Fibroblast of lung (primary cell): ENCODE data around the gene TMEM183A.
"Not testable (repeated sequence)": the region's sequence is repeated elsewhere in the genome, so short reads cannot be mapped to it uniquely, and the experiment has no call there.

Source experiments
- CTCF ChIP-seq, 2 donors: IDR thresholded peaks in 1 of 2; conservative IDR thresholded peaks in 1 of 2; 1 replicate in 1 of 2; 2 replicates in 1 of 2; pipeline ENCODE4 v1.5.1; 2011 to 2012; ENCODE audit warnings: low read length in 2 of 2, control low read depth in 1 of 2, inconsistent platforms in 1 of 2, low read depth in 1 of 2, mild to moderate bottlenecking in 1 of 2
- EZH2 ChIP-seq: IDR thresholded peaks from 2 replicates; pipeline ENCODE4 v1.5.1; 2012; ENCODE audit warnings: low read length, control low read depth, mild to moderate bottlenecking; ENCODE audit errors: missing control alignments

GRCh38 chr1:202986120-202986519 lies 21.1 kb upstream of the TMEM183A start:
- not testable (repeated sequence) for TF ChIP-seq CTCF (conservative IDR thresholded peaks at IDR 0.05 in 1 of 2, IDR thresholded peaks at IDR 0.05 in 1 of 2; ENCODE audit: low read depth in 1 of 2, low read length in 2 of 2); EZH2
